ENCODE data around the gene ZNF200. TPM values are rescaled to one million over a fixed set of nuclear protein-coding genes. Genes with fewer than 3 reads are reported as not detected.

The ZNF200 gene
- total and polyA plus RNA-seq, 2 experiments from 2014 or later = 4.6 to 12.5 TPM

DNA sequence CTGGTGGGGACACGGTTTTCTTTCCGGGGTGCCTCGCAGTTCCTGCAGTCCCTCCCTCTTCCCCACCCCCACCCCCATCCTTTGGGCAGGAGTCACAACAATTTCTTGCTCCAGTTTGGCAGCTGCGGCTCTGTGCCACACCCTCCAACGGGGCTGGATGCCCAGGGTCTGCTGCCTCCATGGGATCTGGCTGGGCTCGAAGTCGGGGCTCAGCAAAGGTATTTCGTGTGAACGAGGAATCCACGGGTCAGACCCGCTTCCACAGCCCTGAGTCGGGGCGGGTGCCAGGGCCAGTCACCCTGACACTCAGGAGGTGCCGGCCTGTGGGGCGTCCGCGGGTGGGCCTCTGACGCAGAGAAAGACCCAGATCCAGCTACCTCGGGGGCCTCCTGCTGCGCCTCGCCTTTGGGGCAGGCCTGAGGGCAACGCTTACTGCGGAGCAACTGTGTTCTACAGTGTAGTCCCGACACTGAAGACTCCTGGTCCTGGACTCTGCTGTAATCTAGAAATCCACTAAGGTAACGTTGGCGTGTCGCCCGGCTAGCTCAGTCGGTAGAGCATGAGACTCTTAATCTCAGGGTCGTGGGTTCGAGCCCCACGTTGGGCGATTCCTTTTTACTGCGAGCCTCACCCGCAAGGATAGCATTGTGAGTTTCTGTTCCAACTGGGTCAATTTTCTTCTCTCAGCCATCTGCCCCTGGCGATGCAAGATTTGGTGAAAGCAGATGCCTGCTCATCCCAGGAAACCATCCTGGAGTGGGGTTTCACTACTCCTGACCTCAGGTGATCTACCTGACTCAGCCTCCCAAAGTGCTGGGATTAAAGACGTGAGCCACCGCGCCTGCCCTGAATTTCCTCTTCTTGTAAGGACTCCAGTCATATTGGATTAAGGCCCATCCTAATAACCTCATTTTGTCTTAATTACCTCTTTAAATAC, 59.5 kb downstream of the ZNF200 start:
- Histone ChIP-seq H3K79me2 (no peaks in the 10 kb centered on the region), H3K9me2 (replicated peaks; ENCODE audit: insufficient read depth) (no peaks in the 10 kb centered on the region), H4K20me1 (ENCODE audit: insufficient read depth, poor library complexity, severe bottlenecking) (no peaks in the 10 kb centered on the region), H3K4me2 (peak overlapping the region; percentile 68), H3K36me3 (replicated peaks; ENCODE audit: insufficient read depth, low read depth) (no peaks in the 10 kb centered on the region), H2AFZ (no peak overlapping the region), H3K27me3 (peaks cover 97% of the 10 kb centered on the region), H3K27ac (no peak overlapping the region), H3K4me3 (no peak overlapping the region), H3K4me1 (ENCODE audit: insufficient read depth) (peaks cover 10% of the 10 kb centered on the region), H3K9me3 (ENCODE audit: low read depth) (no peaks in the 10 kb centered on the region)
- TF ChIP-seq EZH2 (IDR thresholded peaks at IDR 0.05; ENCODE audit: borderline replicate concordance) = peak; percentile 72
- TF ChIP-seq, protein P1, sequence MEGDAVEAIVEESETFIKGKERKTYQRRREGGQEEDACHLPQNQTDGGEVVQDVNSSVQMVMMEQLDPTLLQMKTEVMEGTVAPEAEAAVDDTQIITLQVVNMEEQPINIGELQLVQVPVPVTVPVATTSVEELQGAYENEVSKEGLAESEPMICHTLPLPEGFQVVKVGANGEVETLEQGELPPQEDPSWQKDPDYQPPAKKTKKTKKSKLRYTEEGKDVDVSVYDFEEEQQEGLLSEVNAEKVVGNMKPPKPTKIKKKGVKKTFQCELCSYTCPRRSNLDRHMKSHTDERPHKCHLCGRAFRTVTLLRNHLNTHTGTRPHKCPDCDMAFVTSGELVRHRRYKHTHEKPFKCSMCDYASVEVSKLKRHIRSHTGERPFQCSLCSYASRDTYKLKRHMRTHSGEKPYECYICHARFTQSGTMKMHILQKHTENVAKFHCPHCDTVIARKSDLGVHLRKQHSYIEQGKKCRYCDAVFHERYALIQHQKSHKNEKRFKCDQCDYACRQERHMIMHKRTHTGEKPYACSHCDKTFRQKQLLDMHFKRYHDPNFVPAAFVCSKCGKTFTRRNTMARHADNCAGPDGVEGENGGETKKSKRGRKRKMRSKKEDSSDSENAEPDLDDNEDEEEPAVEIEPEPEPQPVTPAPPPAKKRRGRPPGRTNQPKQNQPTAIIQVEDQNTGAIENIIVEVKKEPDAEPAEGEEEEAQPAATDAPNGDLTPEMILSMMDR (IDR thresholded peaks at IDR 0.05; ENCODE audit: poor library complexity) = no peak
- no peak for DNase-seq (ENCODE audit: low spot score)
- WGBS (ENCODE audit: low lambda C conversion rate, missing lambda C conversion rate) = 12% methylated on average over 36 of the region's 39 CpGs

DNA sequence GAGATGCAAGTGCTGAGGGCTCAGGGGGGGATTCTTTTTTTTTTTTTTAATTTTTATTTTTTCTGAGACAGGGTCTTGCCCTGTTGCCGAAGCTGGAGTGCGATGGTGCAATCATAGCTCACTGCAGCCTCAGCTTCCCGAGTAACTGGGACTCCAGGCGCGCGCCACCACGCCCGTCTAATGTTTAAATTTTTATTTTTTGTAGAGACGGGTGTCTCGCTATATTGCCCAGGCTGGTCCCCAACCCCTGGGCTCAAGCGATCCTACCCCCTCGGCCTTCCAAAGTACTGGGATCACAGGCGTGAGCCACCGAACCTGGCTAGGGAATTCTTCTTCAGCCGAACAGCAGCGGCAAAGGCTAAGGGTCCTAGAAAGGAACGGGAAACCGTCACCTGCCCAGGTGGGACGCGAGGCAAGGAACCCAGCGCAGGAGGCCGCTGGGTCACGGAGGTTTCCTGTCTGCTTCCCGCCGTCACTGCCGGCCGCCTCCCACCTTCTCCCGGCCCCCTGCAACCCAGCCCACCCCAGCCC, 60.3 kb downstream of the ZNF200 start:
- Histone ChIP-seq H3K9me3 (ENCODE audit: low read depth) (no peaks in the 10 kb centered on the region), H3K4me2 (peak overlapping the region; percentile 68), H3K36me3 (replicated peaks; ENCODE audit: insufficient read depth, low read depth) (no peaks in the 10 kb centered on the region), H3K27me3 (peaks cover 97% of the 10 kb centered on the region), H3K4me1 (ENCODE audit: insufficient read depth) (peaks cover 13% of the 10 kb centered on the region), H3K79me2 (no peaks in the 10 kb centered on the region), H3K4me3 (no peak overlapping the region), H2AFZ (no peak overlapping the region), H3K9me2 (replicated peaks; ENCODE audit: insufficient read depth) (no peaks in the 10 kb centered on the region), H4K20me1 (ENCODE audit: insufficient read depth, poor library complexity, severe bottlenecking) (no peaks in the 10 kb centered on the region), H3K27ac (no peak overlapping the region)
- TF ChIP-seq, protein P1 (IDR thresholded peaks at IDR 0.05; ENCODE audit: poor library complexity) = no peak
- TF ChIP-seq EZH2phosphoT487 (IDR thresholded peaks at IDR 0.05; ENCODE audit: low read depth, severe bottlenecking, unreplicated experiment) (no peak), EZH2 (IDR thresholded peaks at IDR 0.05; ENCODE audit: borderline replicate concordance) (no peak)
- WGBS (ENCODE audit: low lambda C conversion rate, missing lambda C conversion rate) = 36% methylated on average over 20 of the region's 28 CpGs
- DNase-seq (ENCODE audit: low spot score) = no peak

DNA sequence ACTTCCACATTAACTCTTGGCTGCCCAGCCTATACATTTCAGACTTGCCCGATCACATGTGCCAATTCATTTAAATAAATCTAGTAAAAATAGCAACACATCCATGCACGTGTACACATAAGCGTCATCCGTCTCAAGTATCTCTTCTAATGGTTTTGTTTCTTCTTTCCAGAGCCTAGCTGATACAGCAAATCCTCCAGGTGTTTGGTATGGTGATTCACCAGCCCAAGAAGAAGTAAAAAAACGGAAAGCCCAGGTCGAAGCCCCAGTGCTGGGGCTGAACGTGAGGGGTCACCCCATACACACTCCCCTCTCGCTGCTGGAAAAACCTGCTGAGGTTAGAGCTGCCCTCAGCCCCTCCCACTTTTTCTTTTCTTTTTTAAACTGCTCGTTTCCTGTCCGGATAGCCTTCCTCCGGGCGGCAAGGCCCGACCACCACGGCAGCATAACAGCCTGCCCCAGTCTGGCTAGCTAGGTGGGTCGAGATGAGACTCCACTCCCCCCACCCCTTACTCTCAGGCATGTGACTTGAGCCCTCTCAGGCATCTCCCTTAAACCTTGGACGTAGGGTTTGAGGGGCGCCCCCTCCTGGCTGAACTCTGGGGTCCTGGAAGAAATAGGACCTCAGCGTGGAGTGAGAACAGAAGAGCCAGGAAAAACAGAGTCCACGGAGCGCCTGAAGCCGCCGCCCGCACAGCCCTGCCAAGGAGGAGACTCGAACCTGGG, 60.9 kb downstream of the ZNF200 start:
- H3K36me3 ChIP-seq (replicated peaks; ENCODE audit: insufficient read depth, low read depth) = no peaks in the 10 kb centered on the region
- H3K4me3 ChIP-seq = no peak overlapping the region
- DNase-seq (ENCODE audit: low spot score) = no peak
- H2AFZ ChIP-seq = no peak overlapping the region
- peaks cover 13% of the 10 kb centered on the region for H3K4me1 ChIP-seq (ENCODE audit: insufficient read depth)
- no peaks in the 10 kb centered on the region for H3K9me3 ChIP-seq (ENCODE audit: low read depth)
- no peaks in the 10 kb centered on the region for H3K79me2 ChIP-seq
- no peaks in the 10 kb centered on the region for H4K20me1 ChIP-seq (ENCODE audit: insufficient read depth, poor library complexity, severe bottlenecking)
- no peaks in the 10 kb centered on the region for H3K9me2 ChIP-seq (replicated peaks; ENCODE audit: insufficient read depth)
- no peak overlapping the region for H3K27ac ChIP-seq
- peaks cover 97% of the 10 kb centered on the region for H3K27me3 ChIP-seq
- 13% methylated on average over 21 of the region's 24 CpGs for WGBS (ENCODE audit: low lambda C conversion rate, missing lambda C conversion rate)
- TF ChIP-seq EZH2 (IDR thresholded peaks at IDR 0.05; ENCODE audit: borderline replicate concordance) = no peak
- TF ChIP-seq, protein P1 (IDR thresholded peaks at IDR 0.05; ENCODE audit: poor library complexity) = peak; percentile 35
- peak overlapping the region; percentile 66 for H3K4me2 ChIP-seq

Other genes with a start within 250 kb of the ZNF200 start
- 2.0 and 3.5 TPM in 2 replicates for gene CLDN9, start 222.2 kb downstream of the ZNF200 start, total RNA-seq
- 8.9 and 9.0 TPM in 2 replicates for gene CLDN9, start 222.2 kb downstream of the ZNF200 start, polyA plus RNA-seq
- gene CLDN6, start 217.0 kb downstream of the ZNF200 start, total RNA-seq = 258 and 297 TPM in 2 replicates
- gene CLDN6, start 217.0 kb downstream of the ZNF200 start, polyA plus RNA-seq = 568 and 574 TPM in 2 replicates
- 126 and 127 TPM in 2 replicates for gene TNFRSF12A, start 214.8 kb downstream of the ZNF200 start, total RNA-seq
- gene TNFRSF12A, start 214.8 kb downstream of the ZNF200 start, polyA plus RNA-seq = 385 and 452 TPM in 2 replicates
- gene HCFC1R1, start 211.2 kb downstream of the ZNF200 start, total RNA-seq = 19.7 and 35.7 TPM in 2 replicates
- 158 and 201 TPM in 2 replicates for gene HCFC1R1, start 211.2 kb downstream of the ZNF200 start, polyA plus RNA-seq
- gene THOC6, start 211.1 kb downstream of the ZNF200 start, total RNA-seq = 35.6 and 41.2 TPM in 2 replicates
- gene THOC6, start 211.1 kb downstream of the ZNF200 start, polyA plus RNA-seq = 79.4 and 86.2 TPM in 2 replicates
- gene BICDL2, start 198.2 kb downstream of the ZNF200 start, total RNA-seq = 10.0 and 12.3 TPM in 2 replicates
- 11.8 and 12.8 TPM in 2 replicates for gene BICDL2, start 198.2 kb downstream of the ZNF200 start, polyA plus RNA-seq
- 0.60 TPM in 1 of 2 replicates, not detected in the other for gene MMP25, start 188.6 kb downstream of the ZNF200 start, total RNA-seq
- gene MMP25, start 188.6 kb downstream of the ZNF200 start, polyA plus RNA-seq = 6.3 and 8.7 TPM in 2 replicates
- 82.0 and 110 TPM in 2 replicates for gene IL32, start 169.5 kb downstream of the ZNF200 start, total RNA-seq
- gene IL32, start 169.5 kb downstream of the ZNF200 start, polyA plus RNA-seq = 124 and 131 TPM in 2 replicates
- not detected in 2 replicates for gene ZSCAN10, start 135.9 kb downstream of the ZNF200 start, total RNA-seq
- not detected in 2 replicates for gene ZSCAN10, start 135.9 kb downstream of the ZNF200 start, polyA plus RNA-seq
- gene ZNF205, start 122.6 kb downstream of the ZNF200 start, total RNA-seq = 10.0 and 12.3 TPM in 2 replicates
- 12.6 and 13.2 TPM in 2 replicates for gene ZNF205, start 122.6 kb downstream of the ZNF200 start, polyA plus RNA-seq
- gene ZNF213, start 100.1 kb downstream of the ZNF200 start, total RNA-seq = 3.4 and 3.8 TPM in 2 replicates
- gene ZNF213, start 100.1 kb downstream of the ZNF200 start, polyA plus RNA-seq = 4.0 and 6.0 TPM in 2 replicates
- not detected in 2 replicates for gene OR1F1, start 47.0 kb downstream of the ZNF200 start, total RNA-seq
- 0.61 TPM in 1 of 2 replicates, not detected in the other for gene OR1F1, start 47.0 kb downstream of the ZNF200 start, polyA plus RNA-seq
- gene MEFV, start 21.5 kb upstream of the ZNF200 start, total RNA-seq = 0.13 TPM in 1 of 2 replicates, not detected in the other
- 0.55 TPM in 1 of 2 replicates, not detected in the other for gene MEFV, start 21.5 kb upstream of the ZNF200 start, polyA plus RNA-seq
- 39.7 and 47.5 TPM in 2 replicates for gene ZNF263, start 48.3 kb upstream of the ZNF200 start, total RNA-seq
- gene ZNF263, start 48.3 kb upstream of the ZNF200 start, polyA plus RNA-seq = 25.0 and 33.2 TPM in 2 replicates
- gene TIGD7, start 70.3 kb upstream of the ZNF200 start, total RNA-seq = 6.8 and 9.4 TPM in 2 replicates
- gene TIGD7, start 70.3 kb upstream of the ZNF200 start, polyA plus RNA-seq = 5.1 and 9.7 TPM in 2 replicates
- gene ZNF75A, start 70.3 kb upstream of the ZNF200 start, total RNA-seq = 21.9 and 25.9 TPM in 2 replicates
- gene ZNF75A, start 70.3 kb upstream of the ZNF200 start, polyA plus RNA-seq = 24.9 and 33.0 TPM in 2 replicates
- not detected in 2 replicates for gene OR2C1, start 120.7 kb upstream of the ZNF200 start, total RNA-seq
- gene OR2C1, start 120.7 kb upstream of the ZNF200 start, polyA plus RNA-seq = 0.34 TPM in 1 of 2 replicates, not detected in the other
- 9.7 and 11.5 TPM in 2 replicates for gene ZSCAN32, start 165.8 kb upstream of the ZNF200 start, total RNA-seq
- gene ZSCAN32, start 165.8 kb upstream of the ZNF200 start, polyA plus RNA-seq = 5.3 and 6.5 TPM in 2 replicates
- 8.0 TPM in 2 replicates for gene ZNF174, start 166.1 kb upstream of the ZNF200 start, total RNA-seq
- 12.3 and 13.5 TPM in 2 replicates for gene ZNF174, start 166.1 kb upstream of the ZNF200 start, polyA plus RNA-seq
- 3.5 and 4.0 TPM in 2 replicates for gene ZNF597, start 208.3 kb upstream of the ZNF200 start, total RNA-seq
- 1.2 and 2.1 TPM in 2 replicates for gene ZNF597, start 208.3 kb upstream of the ZNF200 start, polyA plus RNA-seq
- 34.6 and 47.2 TPM in 2 replicates for gene NAA60, start 208.5 kb upstream of the ZNF200 start, total RNA-seq
- 67.9 and 82.4 TPM in 2 replicates for gene NAA60, start 208.5 kb upstream of the ZNF200 start, polyA plus RNA-seq

All from hepatocyte (in vitro differentiated cells).